Muscle layer of duodenum (tissue), 2 donors: ENCODE measurements around the gene PANX3.

Experiments used
- H3K27ac ChIP-seq: one replicate; pipeline ENCODE4 v1.7.0; 2013; ENCODE audit warnings: mild to moderate bottlenecking, low read length
- H3K27me3 ChIP-seq: one replicate; pipeline ENCODE4 v1.7.0; 2013; ENCODE audit warnings: low read depth, mild to moderate bottlenecking, control low read depth, low read length
- H3K36me3 ChIP-seq, 2 donors: one replicate each; pipeline ENCODE4 v1.7.0; 2013; ENCODE audit warnings: low read length in 2 of 2, control low read depth in 1 of 2, mild to moderate bottlenecking in 1 of 2; ENCODE audit not compliant: insufficient read depth in 2 of 2, control insufficient read depth in 1 of 2
- H3K4me1 ChIP-seq, 2 donors: one replicate each; pipeline ENCODE4 v1.7.0; 2013; ENCODE audit warnings: low read length in 2 of 2, mild to moderate bottlenecking in 2 of 2, control low read depth in 1 of 2, moderate library complexity in 1 of 2; ENCODE audit not compliant: insufficient read depth in 2 of 2, control insufficient read depth in 1 of 2
- H3K4me3 ChIP-seq, 2 donors: one replicate each; pipeline ENCODE4 v1.7.0; 2013; ENCODE audit warnings: low read length in 2 of 2, low read depth in 1 of 2, mild to moderate bottlenecking in 1 of 2
- H3K9me3 ChIP-seq, 2 donors: one replicate each; pipeline ENCODE4 v1.7.0; 2013; ENCODE audit warnings: low read length in 2 of 2, control low read depth in 1 of 2, mild to moderate bottlenecking in 1 of 2; ENCODE audit not compliant: control insufficient read depth in 1 of 2
- donor health status: healthy.

Gene PANX3

GRCh38 chr11:124611064-124611463 lies at the start of gene PANX3:
Gene PANX3, plus strand, starts transcription at chr11:124611428. Its CDS starts 129 bp downstream, at chr11:124611557.
- Histone ChIP-seq H3K4me3 (no peak within 1 kb of the TSS), H3K27me3 (no peaks in the 10 kb centered on the region), H3K36me3 (no peaks in the 10 kb centered on the region), H3K9me3 (no peaks in the 10 kb centered on the region), H3K27ac (no peak within 1 kb of the TSS), H3K4me1 (no peaks in the 10 kb centered on the region)

GRCh38 chr11:124569697-124570096 lies 41.5 kb upstream of the PANX3 start, which contains the start of gene OR8A1:
Gene OR8A1, plus strand, starts transcription at chr11:124569997. Its CDS starts 123 bp downstream, at chr11:124570120.
- Histone ChIP-seq H3K27me3 (no peaks in the 10 kb centered on the region), H3K27ac (no peak within 1 kb of the TSS), H3K4me1 (no peaks in the 10 kb centered on the region), H3K36me3 (no peaks in the 10 kb centered on the region), H3K4me3 (no peak within 1 kb of the TSS), H3K9me3 (no peaks in the 10 kb centered on the region)

GRCh38 chr11:124570160-124570559 lies 41.1 kb upstream of the PANX3 start:
- H3K4me1 ChIP-seq: no peaks in the 10 kb centered on the region
- H3K9me3 ChIP-seq: no peaks in the 10 kb centered on the region
- H3K4me3 ChIP-seq: no peak overlapping the region
- H3K36me3 ChIP-seq: no peaks in the 10 kb centered on the region
- H3K27me3 ChIP-seq: no peaks in the 10 kb centered on the region
- H3K27ac ChIP-seq: no peak overlapping the region

GRCh38 chr11:124577716-124578427 lies 33.4 kb upstream of the PANX3 start:
- Histone ChIP-seq H3K36me3 (no peaks in the 10 kb centered on the region), H3K27me3 (no peaks in the 10 kb centered on the region), H3K27ac (no peak overlapping the region), H3K4me1 (no peaks in the 10 kb centered on the region), H3K9me3 (no peaks in the 10 kb centered on the region), H3K4me3 (no peak overlapping the region)

DNA sequence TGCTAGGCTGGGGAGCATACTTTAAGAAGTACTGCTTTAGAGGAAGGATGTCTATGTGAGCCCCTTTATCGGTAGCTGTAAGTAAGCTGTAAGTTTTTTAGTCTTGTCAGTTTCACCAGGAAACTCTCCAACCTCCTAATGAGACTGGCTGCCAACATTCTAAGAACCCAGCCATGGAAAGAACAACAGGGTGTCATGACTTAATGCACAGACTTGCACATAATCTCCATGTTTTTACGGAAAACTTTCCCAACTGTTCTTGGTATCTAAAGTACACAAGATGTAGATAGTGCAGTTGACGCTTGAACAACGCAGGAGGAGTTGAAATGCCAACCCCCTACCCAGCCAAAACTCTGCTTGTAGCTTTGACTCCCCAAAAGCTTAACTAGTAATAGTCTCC lies 32.5 kb upstream of the PANX3 start:
- H3K36me3 ChIP-seq: no peaks in the 10 kb centered on the region
- H3K9me3 ChIP-seq: no peaks in the 10 kb centered on the region
- H3K27me3 ChIP-seq: no peaks in the 10 kb centered on the region
- no peak overlapping the region for H3K4me3 ChIP-seq
- H3K4me1 ChIP-seq: no peaks in the 10 kb centered on the region
- H3K27ac ChIP-seq: no peak overlapping the region

DNA sequence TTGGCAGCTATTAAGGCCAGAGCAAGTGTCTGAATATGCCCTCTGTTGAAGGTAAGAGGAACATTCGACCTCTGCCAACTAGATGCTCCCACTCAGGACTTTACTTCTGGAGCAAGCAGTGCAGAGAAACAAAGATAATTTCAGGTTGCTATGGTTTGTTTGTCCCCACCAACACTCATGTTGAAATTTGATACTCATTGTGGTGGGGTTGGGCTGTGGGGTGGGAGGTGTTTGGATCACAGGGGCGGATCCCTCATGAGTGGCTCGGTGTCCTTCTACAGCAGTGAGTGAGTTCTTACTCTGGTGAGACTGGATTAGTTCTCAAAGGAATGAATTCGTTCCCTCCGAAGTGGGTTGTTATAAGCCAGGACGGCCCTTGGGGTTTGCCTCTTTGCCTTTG lies 29.4 kb upstream of the PANX3 start:
- no peaks in the 10 kb centered on the region for H3K9me3 ChIP-seq
- no peak overlapping the region for H3K4me3 ChIP-seq
- H3K27me3 ChIP-seq: no peaks in the 10 kb centered on the region
- no peak overlapping the region for H3K27ac ChIP-seq
- H3K36me3 ChIP-seq: no peaks in the 10 kb centered on the region
- H3K4me1 ChIP-seq: no peaks in the 10 kb centered on the region

- Histone ChIP-seq H3K27ac (no peak overlapping the region), H3K4me3 (no peak overlapping the region), H3K27me3 (no peaks in the 10 kb centered on the region), H3K36me3 (no peaks in the 10 kb centered on the region), H3K4me1 (no peaks in the 10 kb centered on the region), H3K9me3 (no peaks in the 10 kb centered on the region)
These were observed 28.7 kb upstream of the PANX3 start for GRCh38 chr11:124582565-124582964.

DNA sequence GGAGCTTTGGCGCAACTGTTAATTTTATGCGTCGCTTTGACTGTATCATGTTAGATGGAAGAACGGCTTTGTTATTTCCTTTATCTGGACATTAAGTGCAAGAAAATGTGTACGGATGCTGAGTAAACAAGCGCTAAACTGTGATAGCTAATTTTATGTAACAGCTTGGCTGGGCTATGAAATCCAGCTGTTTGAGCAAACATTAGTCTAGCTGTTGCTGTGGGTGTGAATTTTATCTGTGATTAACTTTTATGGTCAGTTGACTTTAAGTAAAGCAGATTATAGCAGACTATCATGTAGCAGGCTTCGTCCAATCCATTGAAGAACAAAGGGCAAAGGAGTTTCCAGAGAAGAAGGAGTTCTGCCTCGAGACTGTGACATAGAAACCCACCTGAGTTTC lies 27.4 kb upstream of the PANX3 start:
- Histone ChIP-seq H3K4me3 (no peak overlapping the region), H3K9me3 (no peaks in the 10 kb centered on the region), H3K4me1 (no peaks in the 10 kb centered on the region), H3K27ac (no peak overlapping the region), H3K27me3 (no peaks in the 10 kb centered on the region), H3K36me3 (no peaks in the 10 kb centered on the region)

DNA sequence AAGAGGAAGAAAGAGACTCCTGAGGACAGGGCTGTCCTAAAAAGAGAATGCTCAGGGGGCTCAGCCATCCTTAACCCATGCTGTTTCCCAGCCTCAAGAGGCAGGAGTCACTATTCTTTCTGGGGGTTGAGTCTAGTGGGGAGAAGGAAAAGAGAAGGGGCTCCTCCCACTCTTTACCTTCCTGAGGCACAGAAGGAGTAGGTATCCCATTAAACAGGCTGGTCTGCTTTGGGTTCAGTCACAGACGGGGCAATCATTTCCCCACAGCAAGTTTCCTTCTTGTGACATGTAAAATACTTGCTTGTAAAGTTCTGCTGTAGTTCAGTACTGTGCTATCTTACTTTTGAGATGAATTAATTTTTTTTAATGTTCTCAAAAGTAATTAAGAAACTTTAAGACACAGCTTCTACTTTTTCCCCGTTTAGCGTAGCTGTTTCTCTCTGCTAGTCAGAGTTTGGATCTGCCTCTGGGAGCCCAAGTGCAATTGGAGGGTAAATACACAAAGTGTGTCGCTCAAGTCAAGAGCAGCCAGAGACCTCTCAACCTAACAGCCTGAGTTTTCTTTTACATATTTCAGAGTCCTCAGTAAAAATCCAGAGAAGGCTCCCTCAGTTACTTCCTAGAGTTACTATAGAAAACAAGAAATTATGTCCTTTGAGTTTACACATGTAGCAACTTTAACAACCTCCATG lies 26.4 kb upstream of the PANX3 start:
- Histone ChIP-seq H3K9me3 (no peaks in the 10 kb centered on the region), H3K27me3 (no peaks in the 10 kb centered on the region), H3K27ac (no peak overlapping the region), H3K4me1 (no peaks in the 10 kb centered on the region), H3K36me3 (no peaks in the 10 kb centered on the region), H3K4me3 (no peak overlapping the region)

DNA sequence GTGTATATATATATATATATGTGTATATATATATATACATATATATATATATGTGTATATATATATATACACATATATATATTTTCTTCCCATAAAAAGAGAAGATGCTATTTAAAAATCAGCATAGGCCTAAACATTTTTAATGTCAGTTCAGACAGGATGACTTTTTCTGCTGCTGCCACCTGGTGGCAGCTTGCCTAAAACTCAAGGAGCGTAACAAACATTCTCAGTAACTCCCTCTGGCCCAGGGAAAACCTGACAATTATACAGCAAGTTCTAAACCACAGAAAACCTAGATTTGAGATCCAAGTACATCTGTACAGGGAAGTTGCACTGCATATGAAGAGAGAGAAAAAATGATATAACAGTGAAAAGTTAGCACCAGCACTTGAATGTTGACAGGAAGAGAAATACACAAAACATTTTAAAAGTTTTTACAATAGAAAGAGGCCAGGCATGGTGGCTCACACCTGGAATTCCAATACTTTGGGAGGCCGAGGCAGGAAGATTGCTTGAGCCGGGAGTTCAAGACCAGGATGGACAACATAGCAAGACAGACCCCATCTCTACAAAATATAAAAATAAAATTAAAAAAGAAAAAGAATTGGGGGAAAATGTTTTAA lies 24.9 kb upstream of the PANX3 start:
- Histone ChIP-seq H3K27me3 (no peaks in the 10 kb centered on the region), H3K4me1 (no peaks in the 10 kb centered on the region), H3K9me3 (no peaks in the 10 kb centered on the region), H3K4me3 (no peak overlapping the region), H3K36me3 (no peaks in the 10 kb centered on the region), H3K27ac (no peak overlapping the region)

GRCh38 chr11:124591430-124591829 lies 19.8 kb upstream of the PANX3 start:
- Histone ChIP-seq H3K27me3 (no peaks in the 10 kb centered on the region), H3K27ac (no peak overlapping the region), H3K9me3 (no peaks in the 10 kb centered on the region), H3K4me1 (no peaks in the 10 kb centered on the region), H3K4me3 (no peak overlapping the region), H3K36me3 (no peaks in the 10 kb centered on the region)
